HG03354 (cell line): ENCODE data around the gene HNRNPLL.

Experiments
- ATAC-seq: cut with Tn5 transposase; IDR thresholded peaks from one replicate; pipeline ENCODE4 v1.9.1; 2021; ENCODE audit warnings: mild to moderate bottlenecking; ENCODE audit not compliant: unreplicated experiment, poor library complexity, severe bottlenecking

HNRNPLL gene

DNA sequence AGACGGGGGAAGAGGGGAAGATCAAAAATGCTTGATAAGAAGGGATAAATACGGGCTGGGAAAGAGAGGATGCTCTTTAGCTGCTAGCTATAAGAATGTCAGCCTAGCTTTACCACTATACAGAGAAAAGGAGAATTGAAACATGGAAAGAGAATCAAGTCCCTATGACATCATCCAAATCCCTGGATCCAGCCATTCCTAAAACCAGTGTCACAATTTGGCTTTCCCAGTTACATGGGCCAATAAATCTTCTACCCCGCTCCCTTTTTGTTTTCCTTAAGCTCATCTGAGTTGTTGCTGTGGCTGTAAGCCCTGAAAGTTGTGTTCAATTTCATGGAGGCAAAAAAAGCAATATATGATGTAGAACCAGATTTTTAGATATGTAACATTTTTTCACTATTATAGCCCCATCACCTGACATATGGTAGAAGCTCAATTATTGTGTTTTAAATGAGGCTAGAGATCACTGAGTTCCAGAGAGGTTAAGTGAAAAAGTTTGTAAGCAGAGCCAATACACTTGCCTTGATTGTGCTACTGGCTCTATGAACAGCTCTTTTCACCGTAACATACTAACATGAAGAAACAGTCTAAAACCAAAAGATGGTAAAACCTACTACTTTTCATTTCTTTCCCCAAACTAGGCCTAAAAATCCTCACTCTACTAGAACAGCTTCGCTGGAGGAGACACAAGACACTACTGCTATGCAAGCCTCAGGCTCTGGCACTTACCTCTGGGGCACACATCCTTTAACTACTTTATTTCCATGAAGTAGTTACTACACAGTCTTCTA lies 4.3 kb downstream of the HNRNPLL start:
- ATAC-seq = no peak

DNA sequence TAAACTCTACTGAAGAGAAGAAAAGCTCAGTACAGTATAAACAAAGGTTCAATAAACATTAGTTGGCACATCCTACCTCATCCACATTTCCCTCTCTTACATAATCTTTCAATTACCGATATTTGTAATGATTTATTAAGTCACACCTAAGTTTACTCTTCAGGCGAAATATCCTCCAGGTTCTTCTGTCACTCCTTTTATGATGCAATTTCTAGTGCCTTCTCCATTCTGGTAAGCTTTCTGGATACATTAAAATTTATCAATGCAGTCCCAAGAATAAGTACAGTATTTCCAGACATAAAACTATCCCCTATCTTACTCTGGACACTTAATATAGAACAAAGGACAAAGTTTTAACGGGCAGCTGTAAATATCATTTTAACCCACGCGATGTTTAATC lies 5.6 kb downstream of the HNRNPLL start:
- ATAC-seq = no peak

DNA sequence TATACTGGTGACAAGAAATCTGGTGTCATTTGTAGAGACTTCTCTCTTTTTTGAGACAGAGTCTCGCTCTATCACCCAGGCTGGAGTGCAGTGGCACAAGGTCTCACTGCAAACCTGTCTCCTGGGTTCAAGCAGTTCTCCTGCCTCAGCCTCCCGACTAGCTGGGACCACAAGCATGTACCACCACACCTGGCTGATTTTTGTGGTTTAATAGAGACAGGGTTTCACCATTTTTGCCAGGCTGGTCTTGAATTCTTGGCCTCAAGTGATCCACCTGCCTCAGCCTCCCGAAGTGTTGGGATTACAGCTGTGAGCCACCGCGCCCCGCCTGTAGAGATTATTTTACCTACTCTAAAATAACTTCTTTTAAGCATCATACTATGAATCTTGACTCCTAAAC lies 6.5 kb downstream of the HNRNPLL start:
- no peak for ATAC-seq

- no peak for ATAC-seq
These were observed 9.8 kb downstream of the HNRNPLL start for GRCh38 chr2:38592951-38593350.

DNA sequence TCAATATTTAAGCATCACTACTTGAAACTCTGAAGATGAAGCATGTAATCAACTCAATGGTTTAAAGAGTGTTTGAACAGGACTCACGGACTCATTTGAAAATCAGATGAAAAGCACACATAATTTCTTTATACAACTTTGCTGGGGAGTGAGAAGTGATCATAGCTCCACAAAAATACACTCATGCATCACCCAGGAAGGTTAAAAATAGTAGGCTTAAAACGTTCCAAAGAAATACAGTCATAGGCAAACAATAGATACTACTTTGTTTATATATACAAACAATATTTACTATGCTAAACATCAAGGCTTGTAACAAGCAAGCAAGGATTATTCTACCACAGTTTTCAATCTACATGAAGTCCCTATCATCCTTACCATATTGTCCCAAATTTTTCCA lies 11.6 kb downstream of the HNRNPLL start:
- ATAC-seq = no peak

GRCh38 chr2:38590053-38590452 lies 12.7 kb downstream of the HNRNPLL start:
- ATAC-seq = no peak

DNA sequence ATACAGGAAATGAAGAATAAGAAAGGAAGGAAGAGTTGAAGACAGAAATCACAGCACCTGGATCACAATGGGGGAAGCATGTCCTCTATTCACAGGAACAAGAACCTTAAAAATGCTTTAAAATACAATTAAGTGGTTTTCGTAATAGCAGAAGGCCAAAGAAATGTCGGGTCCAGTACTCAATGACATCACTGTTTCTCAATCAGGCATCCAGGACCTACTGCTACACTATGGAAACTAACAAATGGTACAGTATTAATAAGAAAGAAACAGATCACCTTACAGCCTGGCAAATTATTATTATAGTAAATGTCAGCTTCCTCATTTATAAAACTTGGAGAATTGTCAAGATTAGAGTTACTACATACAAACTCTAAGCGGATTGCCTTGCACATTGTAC lies 15.8 kb downstream of the HNRNPLL start:
- ATAC-seq = no peak

DNA sequence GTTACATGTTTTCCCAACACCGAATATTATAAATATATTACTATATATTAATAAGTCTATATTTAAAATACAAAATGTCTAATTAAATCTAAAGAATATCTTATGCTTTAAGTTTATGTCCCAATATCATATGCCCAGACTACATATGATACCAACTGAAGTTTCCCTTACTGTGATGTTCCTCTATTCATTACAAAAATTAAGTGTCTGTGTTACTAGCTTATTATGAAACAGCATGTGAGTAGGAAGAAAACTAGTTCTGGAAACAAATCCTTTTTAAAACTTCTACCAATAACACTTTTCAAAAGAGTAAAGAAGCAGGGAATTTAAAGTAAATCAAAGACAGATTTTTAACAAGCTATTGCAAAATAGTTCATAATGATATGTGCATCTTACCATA lies 17.8 kb downstream of the HNRNPLL start:
- no peak for ATAC-seq

GRCh38 chr2:38583994-38584393 lies 18.7 kb downstream of the HNRNPLL start:
- no peak for ATAC-seq

- no peak for ATAC-seq
These were observed 19.2 kb downstream of the HNRNPLL start for GRCh38 chr2:38583524-38583923.

- ATAC-seq = peak; percentile 67
These were observed 21.3 kb downstream of the HNRNPLL start for GRCh38 chr2:38581193-38582147.

DNA sequence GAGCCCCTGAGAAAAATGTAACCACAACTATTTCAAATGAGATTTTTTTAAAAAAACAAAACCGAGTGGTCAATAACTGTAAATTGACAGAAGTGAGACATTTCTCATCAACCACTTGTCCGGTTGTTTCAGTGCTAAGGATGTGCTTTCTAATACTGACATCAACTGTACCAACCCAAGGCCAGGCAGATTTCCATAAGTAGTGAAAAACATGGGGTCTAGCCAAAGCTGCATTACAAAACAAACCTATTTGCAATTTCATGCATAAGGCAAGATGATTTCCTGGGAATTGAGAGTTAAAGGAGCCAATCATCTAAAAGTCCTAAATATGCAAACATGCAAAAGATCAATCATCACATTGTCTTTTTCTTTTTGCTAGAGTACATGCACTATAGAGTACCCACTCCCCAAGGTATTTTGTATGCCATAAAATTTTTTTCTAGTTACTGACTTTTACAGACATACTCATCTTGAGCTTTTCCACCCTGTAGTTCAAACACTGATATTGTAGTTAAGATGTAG lies 22.6 kb downstream of the HNRNPLL start:
- no peak for ATAC-seq

GRCh38 chr2:38578832-38579231 lies 23.9 kb downstream of the HNRNPLL start:
- no peak for ATAC-seq

DNA sequence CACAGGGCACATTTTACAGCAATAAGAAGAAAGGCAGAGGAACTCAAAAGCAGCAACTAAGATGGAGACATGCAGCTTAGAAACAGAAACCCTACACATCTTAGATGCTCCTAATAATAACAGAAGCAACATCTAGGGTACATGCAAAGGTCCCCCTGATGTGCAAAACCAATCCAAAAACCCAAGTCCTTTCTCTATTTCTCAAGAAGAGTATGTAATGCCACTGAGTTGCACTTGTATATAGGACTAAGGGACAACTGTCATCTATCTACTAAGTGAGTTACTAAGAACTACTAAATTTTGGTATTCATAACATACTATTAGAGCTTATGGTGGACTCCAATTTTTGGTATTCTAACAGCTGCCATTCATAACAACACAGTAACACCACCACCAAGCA lies 28.4 kb downstream of the HNRNPLL start:
- no peak for ATAC-seq

DNA sequence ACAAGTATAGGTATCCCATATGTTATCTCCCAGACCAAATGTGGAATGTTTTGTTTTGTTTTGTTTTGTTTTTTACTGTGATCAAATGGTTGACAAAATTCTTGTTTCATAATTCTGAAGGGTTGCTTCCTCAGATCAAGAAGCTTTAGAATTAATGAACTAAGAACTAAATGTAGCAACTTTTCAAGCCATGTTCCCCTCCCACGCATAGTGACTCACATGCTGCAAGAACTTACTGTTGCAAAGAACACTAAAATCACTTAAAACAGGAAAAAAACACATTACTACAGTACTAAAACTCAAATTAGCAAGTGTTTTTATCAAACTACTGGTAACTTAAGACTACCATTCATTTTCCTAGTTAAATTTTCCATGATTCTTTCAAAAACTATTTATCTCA lies 30.6 kb downstream of the HNRNPLL start:
- ATAC-seq = no peak

GRCh38 chr2:38571193-38571592 lies 31.5 kb downstream of the HNRNPLL start:
- ATAC-seq = no peak

GRCh38 chr2:38568724-38569436 lies 33.8 kb downstream of the HNRNPLL start:
- ATAC-seq = no peak

DNA sequence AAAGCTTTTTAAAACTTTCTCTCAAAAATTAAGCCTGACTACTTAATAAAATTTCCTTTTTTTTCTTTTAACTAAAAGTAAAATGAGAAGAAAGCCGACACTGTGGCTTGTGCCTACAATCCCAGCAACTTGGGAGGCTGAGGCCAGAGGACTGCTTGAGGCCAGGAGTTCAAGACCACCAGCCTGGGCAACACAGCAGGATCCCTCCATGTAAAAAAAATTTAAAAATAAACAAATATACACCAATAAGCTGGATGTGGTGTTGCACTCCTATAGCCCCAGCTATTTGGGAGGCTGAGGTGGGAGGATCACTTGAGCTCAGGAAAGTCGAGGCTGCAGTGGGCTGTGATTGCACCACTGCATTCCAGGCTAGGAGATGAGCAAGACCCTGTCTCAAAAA lies 37.4 kb downstream of the HNRNPLL start:
- ATAC-seq = no peak

DNA sequence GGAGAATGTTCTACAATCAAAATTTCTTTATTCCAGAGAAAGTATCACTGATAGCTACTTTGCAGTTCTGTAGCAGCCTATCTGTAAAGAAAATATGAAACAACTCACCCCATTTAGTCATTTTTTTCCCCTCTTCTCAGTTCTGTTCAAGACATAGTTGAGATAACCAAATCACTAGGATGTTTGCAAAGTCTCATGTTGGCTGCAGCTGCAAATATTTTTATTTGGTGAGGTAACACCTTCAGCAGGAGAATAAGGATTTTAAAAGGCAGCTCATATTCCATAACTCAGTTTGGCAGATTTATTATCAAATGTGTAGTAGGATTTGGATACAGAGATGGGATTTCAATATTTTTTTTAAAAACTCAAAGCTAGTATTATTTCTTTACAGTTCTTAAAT lies 41.0 kb downstream of the HNRNPLL start:
- no peak for ATAC-seq

DNA sequence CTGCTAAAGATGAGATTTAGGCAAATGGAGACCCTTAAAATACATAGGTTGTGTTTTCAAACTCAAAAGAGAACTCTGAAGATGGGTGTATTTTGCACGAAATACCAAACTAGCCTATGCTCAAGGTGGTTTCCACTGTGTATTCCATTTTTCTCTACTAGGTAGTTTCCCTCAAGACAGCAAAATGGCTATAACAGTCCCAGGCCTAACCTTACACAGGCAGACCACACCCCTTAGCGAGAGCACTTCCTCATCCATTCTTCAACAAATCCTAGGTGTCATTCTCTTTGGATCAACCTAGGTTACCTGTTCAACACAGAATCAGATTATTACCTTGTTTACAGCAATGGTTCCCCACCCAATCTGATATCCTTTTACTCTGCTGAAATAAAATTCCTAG lies 42.6 kb downstream of the HNRNPLL start:
- no peak for ATAC-seq
